DMS153 (cell line): ENCODE data around the gene KYAT1.

Experiments
- DNase-seq: peaks from one replicate; lab custom pipeline; 2025; lab: John Stamatoyannopoulos, UW

Gene KYAT1

GRCh38 chr9:128881884-128882676, at the start of gene KYAT1, which contains the start of gene LRRC8A:
Gene KYAT1 (minus strand): TSS chr9:128881950. CDS start chr9:128845405, 36,545 bp downstream.
Gene LRRC8A (plus strand): TSS chr9:128882133. CDS start chr9:128907165, 25,032 bp downstream.
- DNase-seq = peak; percentile 93

GRCh38 chr9:128929560-128929959, 47.8 kb upstream of the KYAT1 start:
- DNase-seq = no peak

GRCh38 chr9:128928624-128929023, 46.9 kb upstream of the KYAT1 start:
- no peak for DNase-seq

GRCh38 chr9:128927731-128928411, 46.1 kb upstream of the KYAT1 start:
- DNase-seq = peak; percentile 22

- no peak for DNase-seq
Measured at GRCh38 chr9:128923493-128923883, 41.7 kb upstream of the KYAT1 start.

GRCh38 chr9:128921881-128922763, 40.4 kb upstream of the KYAT1 start:
- DNase-seq = no peak

GRCh38 chr9:128920381-128921058, 38.8 kb upstream of the KYAT1 start, which contains the start of gene PHYHD1:
Gene PHYHD1 (plus strand): TSS chr9:128920982. CDS start chr9:128922324, 1,342 bp downstream.
- DNase-seq = no peak

GRCh38 chr9:128919402-128920089, 37.8 kb upstream of the KYAT1 start:
- no peak for DNase-seq

GRCh38 chr9:128918921-128919320, 37.2 kb upstream of the KYAT1 start:
- DNase-seq = no peak

GRCh38 chr9:128917151-128917849, 35.5 kb upstream of the KYAT1 start:
- DNase-seq = no peak

GRCh38 chr9:128916745-128917144, 35.0 kb upstream of the KYAT1 start:
- no peak for DNase-seq

- DNase-seq = no peak
Measured at GRCh38 chr9:128916204-128916603, 34.5 kb upstream of the KYAT1 start.

- DNase-seq = no peak
Measured at GRCh38 chr9:128913995-128914772, 32.4 kb upstream of the KYAT1 start.

GRCh38 chr9:128913048-128913900, 31.5 kb upstream of the KYAT1 start:
- DNase-seq = no peak

GRCh38 chr9:128912270-128912853, 30.6 kb upstream of the KYAT1 start:
- DNase-seq = no peak

- no peak for DNase-seq
Measured at GRCh38 chr9:128911529-128912035, 29.8 kb upstream of the KYAT1 start.

GRCh38 chr9:128910906-128911305, 29.2 kb upstream of the KYAT1 start:
- no peak for DNase-seq

GRCh38 chr9:128909859-128910258, 28.1 kb upstream of the KYAT1 start:
- DNase-seq = no peak
